ENCODE data around the gene CHRNG. TPM values are rescaled to one million over a fixed set of nuclear protein-coding genes. Genes with fewer than 3 reads are reported as not detected.

The CHRNG gene
- total RNA-seq, 1 donor from 2014 or later: not detected

DNA sequence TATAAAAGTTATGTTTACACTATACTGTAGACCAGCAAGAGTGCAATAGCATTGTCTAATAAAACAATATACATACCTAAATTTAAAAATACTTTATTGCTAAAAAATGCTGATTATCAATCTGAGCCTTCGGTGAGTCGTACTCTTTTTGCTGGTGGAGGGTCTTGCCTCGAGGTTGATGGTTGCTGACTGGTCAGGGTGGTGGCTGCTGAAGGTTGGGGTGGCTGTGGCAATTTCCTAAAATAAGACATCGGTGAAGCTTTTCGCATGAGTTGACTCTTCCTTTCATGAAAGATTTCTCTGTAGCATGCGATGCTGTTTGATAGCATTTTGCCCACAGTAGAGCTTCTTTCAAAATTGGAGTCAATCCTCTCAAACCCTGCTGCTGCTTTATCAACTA is 8.5 kb downstream of the CHRNG start:
- H3K9me3 Mint-ChIP-seq: no peaks in the 10 kb centered on the region
- ChIA-PET CTCF (no interaction called here), POLR2A (no interaction called here)
- no peak for ATAC-seq (ENCODE audit: low read depth)
- TF ChIP-seq, protein P1, sequence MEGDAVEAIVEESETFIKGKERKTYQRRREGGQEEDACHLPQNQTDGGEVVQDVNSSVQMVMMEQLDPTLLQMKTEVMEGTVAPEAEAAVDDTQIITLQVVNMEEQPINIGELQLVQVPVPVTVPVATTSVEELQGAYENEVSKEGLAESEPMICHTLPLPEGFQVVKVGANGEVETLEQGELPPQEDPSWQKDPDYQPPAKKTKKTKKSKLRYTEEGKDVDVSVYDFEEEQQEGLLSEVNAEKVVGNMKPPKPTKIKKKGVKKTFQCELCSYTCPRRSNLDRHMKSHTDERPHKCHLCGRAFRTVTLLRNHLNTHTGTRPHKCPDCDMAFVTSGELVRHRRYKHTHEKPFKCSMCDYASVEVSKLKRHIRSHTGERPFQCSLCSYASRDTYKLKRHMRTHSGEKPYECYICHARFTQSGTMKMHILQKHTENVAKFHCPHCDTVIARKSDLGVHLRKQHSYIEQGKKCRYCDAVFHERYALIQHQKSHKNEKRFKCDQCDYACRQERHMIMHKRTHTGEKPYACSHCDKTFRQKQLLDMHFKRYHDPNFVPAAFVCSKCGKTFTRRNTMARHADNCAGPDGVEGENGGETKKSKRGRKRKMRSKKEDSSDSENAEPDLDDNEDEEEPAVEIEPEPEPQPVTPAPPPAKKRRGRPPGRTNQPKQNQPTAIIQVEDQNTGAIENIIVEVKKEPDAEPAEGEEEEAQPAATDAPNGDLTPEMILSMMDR (IDR thresholded peaks at IDR 0.05): no peak
- H3K36me3 Mint-ChIP-seq (ENCODE audit: low read depth): peaks cover 37% of the 10 kb centered on the region
- H3K27me3 Mint-ChIP-seq: no peaks in the 10 kb centered on the region
- intact Hi-C loops (cut with micrococcal nuclease): no loop called here
- DNase-seq: no peak
- H3K4me1 Mint-ChIP-seq: peaks cover 44% of the 10 kb centered on the region
- H3K4me3 Mint-ChIP-seq: no peak overlapping the region
- no peak overlapping the region for H3K27ac Mint-ChIP-seq

DNA sequence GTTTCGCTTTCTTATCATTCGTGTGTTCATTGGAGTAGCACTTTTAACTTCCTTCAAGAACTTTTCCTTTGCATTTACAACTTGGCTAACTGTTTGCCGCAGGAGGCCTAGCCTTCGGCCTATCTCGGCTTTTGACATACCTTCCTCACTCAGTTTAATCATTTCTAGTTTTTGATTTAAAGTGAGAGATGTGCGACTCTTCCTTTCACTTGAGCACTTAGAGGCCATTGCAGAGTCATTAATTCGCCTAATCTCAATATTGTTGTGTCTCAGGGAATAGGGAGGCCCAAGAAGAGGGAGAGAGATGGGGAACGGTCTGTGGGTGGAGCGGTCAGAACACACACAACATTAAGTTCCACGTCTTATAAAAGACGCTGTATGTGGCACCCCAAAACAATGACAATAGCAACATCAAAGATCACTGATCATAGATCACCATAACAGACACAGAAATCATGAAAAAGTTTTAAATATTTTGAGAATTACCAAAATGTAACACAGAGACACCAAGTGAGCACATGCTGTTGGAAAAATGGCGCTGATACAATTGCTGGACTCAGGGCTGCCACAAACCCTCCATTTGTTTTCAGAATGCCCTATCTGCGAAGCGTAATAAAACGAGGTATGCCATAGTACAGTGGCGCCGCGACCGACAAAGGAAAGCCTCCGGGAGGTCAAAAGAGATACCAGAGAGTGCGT is 10.3 kb downstream of the CHRNG start:
- peaks cover 45% of the 10 kb centered on the region for H3K36me3 Mint-ChIP-seq (ENCODE audit: low read depth)
- no peaks in the 10 kb centered on the region for H3K27me3 Mint-ChIP-seq
- ChIA-PET POLR2A (interaction anchor here (1.0 to 1.5 kb wide), 5 partner anchors 13 to 769 kb away, joined by 3 to 11 read pairs (median 4); partner anchors contain the start of gene PDE6D), CTCF (interaction anchor here (1.0 kb wide), 1 partner anchor 26 kb away, joined by 3 read pairs; no protein-coding TSS in a partner anchor)
- H3K4me3 Mint-ChIP-seq: peak overlapping the region; percentile 98
- peak overlapping the region; percentile 99 for H3K27ac Mint-ChIP-seq
- H3K9me3 Mint-ChIP-seq: no peaks in the 10 kb centered on the region
- DNase-seq: no peak
- no peak for ATAC-seq (ENCODE audit: low read depth)
- TF ChIP-seq, protein P1 (IDR thresholded peaks at IDR 0.05): no peak
- H3K4me1 Mint-ChIP-seq: peaks cover 62% of the 10 kb centered on the region
- intact Hi-C loops (cut with micrococcal nuclease): loop anchor here (1.0 to 2.0 kb wide), 5 partner anchors 12 to 769 kb away; partner anchors contain the start of genes GIGYF2 and PDE6D

DNA sequence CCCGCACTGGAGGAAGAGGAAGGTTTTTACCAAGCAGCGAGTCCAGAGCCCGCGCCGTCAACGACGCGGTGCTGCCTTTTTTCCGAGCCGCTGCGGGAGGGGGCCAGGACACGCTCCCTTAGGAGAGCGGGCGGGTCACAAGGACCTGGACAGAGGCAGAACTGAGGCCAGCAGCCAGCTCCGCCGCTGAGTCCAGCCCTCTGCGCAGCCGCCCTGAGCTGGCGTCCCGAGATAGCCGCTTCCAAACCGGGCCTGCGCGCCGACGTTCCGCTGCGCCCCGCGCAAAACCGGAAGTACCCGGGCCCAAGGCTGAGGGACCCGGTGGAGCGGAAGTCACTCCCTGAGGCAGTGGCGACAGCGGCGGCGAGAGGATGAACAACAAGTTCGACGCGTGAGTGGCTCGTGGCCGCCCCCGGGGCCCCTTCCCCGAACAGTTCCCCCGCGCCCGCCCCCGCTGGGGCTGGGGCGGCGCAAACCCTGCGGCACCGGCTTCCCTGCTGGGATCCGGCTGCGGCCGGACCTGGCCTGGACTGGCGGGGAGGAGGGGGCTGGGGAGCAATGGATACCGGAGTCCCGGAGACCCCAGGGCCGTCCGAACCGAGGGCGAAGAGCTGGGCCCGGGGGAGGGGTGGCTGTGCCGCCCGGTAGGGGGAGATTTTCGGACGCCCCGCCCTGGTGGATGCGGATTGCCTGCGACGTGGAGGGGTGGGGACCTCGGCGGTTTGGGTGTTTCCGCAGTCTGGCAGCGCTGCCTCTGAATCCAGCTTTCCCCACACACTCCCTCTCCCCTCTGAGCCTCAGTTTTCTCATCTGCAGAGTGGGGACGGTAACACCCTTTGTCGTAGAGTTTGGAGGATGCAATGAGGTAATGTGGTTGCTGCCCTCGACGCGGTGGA is 11.1 kb downstream of the CHRNG start, which contains the start of the genes EIF4E2 and TIGD1:
Gene EIF4E2, plus strand, starts transcription at position 336 of the 896 bp plus-strand sequence. Its CDS starts 36 bp downstream, at position 372.
Gene TIGD1, minus strand, starts transcription at position 204 of the 896 bp plus-strand sequence. CDS start 675 bp downstream, outside the sequence.
- H3K9me3 Mint-ChIP-seq: no peaks in the 10 kb centered on the region
- H3K36me3 Mint-ChIP-seq (ENCODE audit: low read depth): peaks cover 46% of the 10 kb centered on the region
- TF ChIP-seq, protein P1 (IDR thresholded peaks at IDR 0.05): no peak
- DNase-seq (peak; percentile 86), ATAC-seq (ENCODE audit: low read depth) (peak; percentile 85)
- intact Hi-C loops (cut with micrococcal nuclease): loop anchor here (1.0 to 2.0 kb wide), 6 partner anchors 12 to 769 kb away; partner anchors contain the start of genes ATG16L1, GIGYF2 and PDE6D
- H3K4me3 Mint-ChIP-seq: peak within 1 kb of the TSS; percentile 98
- POLR2A ChIA-PET: interaction anchor here (0.6 to 1.5 kb wide), 10 partner anchors 12 to 1086 kb away, joined by 3 to 11 read pairs (median 4); partner anchors contain the start of genes INPP5D, NCL, PDE6D and PTMA
- peak within 1 kb of the TSS; percentile 99 for H3K27ac Mint-ChIP-seq
- H3K4me1 Mint-ChIP-seq: peaks cover 63% of the 10 kb centered on the region
- H3K27me3 Mint-ChIP-seq: no peaks in the 10 kb centered on the region
- CTCF ChIA-PET: interaction anchor here (1.2 kb wide), 1 partner anchor 10 kb away, joined by 4 read pairs; no protein-coding TSS in a partner anchor

DNA sequence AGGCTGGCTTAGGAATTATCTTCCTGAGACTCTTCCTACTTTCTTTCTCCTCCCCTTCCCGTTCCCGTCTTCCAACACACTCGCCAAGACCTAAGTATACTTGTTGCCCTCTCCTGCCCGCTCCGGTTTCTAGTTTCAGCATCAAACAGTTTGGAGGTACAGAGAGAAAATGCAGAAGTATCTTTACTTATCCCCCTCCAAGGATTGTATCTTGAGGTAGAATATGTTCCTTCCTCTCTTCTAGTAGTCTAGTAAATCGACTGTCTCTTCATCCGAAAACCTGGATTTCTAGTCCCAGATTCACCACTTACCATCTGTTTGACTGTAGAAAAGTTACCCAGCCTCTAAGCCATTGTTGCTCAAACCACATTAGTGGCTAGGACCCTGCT is 11.8 kb downstream of the CHRNG start:
- peak overlapping the region; percentile 99 for H3K27ac Mint-ChIP-seq
- no peaks in the 10 kb centered on the region for H3K27me3 Mint-ChIP-seq
- DNase-seq: no peak
- H3K9me3 Mint-ChIP-seq: no peaks in the 10 kb centered on the region
- CTCF ChIA-PET: interaction anchor here (1.2 kb wide), 1 partner anchor 9 kb away, joined by 4 read pairs; no protein-coding TSS in a partner anchor
- intact Hi-C loops (cut with micrococcal nuclease): loop anchor here (1.0 to 2.0 kb wide), 2 partner anchors 146 to 700 kb away; partner anchors contain the start of genes ATG16L1 and GIGYF2
- TF ChIP-seq, protein P1 (IDR thresholded peaks at IDR 0.05): no peak
- H3K36me3 Mint-ChIP-seq (ENCODE audit: low read depth): peaks cover 47% of the 10 kb centered on the region
- H3K4me1 Mint-ChIP-seq: peaks cover 63% of the 10 kb centered on the region
- ATAC-seq (ENCODE audit: low read depth): no peak
- H3K4me3 Mint-ChIP-seq: peak overlapping the region; percentile 98
- POLR2A ChIA-PET: interaction anchor here (0.6 to 1.5 kb wide), 8 partner anchors 12 to 1087 kb away, joined by 3 to 11 read pairs (median 4); partner anchors contain the start of genes NCL, PDE6D and PTMA
